Neuronal stem cell (in vitro differentiated cells): ENCODE data around the gene IL1RAPL2.

Experiments
- DNase-seq: peaks from one replicate; pipeline ENCODE4 v3.0.0-alpha.2; 2013; ENCODE audit warnings: low spot score
- H2AFZ ChIP-seq: one replicate; pipeline ENCODE4 v1.6.1; 2013; ENCODE audit warnings: mild to moderate bottlenecking, low read length, inconsistent platforms
- H2AK5ac ChIP-seq: 2 replicates; pipeline ENCODE4 v1.6.1; 2013; ENCODE audit warnings: low read depth, mild to moderate bottlenecking, inconsistent platforms, low read length, moderate library complexity, mixed read lengths
- H2BK120ac ChIP-seq: 2 replicates; pipeline ENCODE4 v1.6.1; 2013; ENCODE audit warnings: low read depth, mild to moderate bottlenecking, inconsistent platforms, low read length, moderate library complexity, mixed read lengths
- H2BK12ac ChIP-seq: one replicate; pipeline ENCODE4 v1.6.1; 2013; ENCODE audit warnings: low read length, inconsistent platforms
- H2BK15ac ChIP-seq: 2 replicates; pipeline ENCODE4 v1.6.1; 2013; ENCODE audit warnings: mild to moderate bottlenecking, low read length, inconsistent platforms, mixed read lengths
- H2BK5ac ChIP-seq: one replicate; pipeline ENCODE4 v1.6.1; 2013; ENCODE audit warnings: inconsistent platforms, mild to moderate bottlenecking, low read length, moderate library complexity
- H3K14ac ChIP-seq: one replicate; pipeline ENCODE4 v1.6.1; 2013; ENCODE audit warnings: low read length, inconsistent platforms
- H3K18ac ChIP-seq: 2 replicates; pipeline ENCODE4 v1.6.1; 2013; ENCODE audit warnings: low read length, inconsistent platforms
- H3K23ac ChIP-seq: 2 replicates; pipeline ENCODE4 v1.6.1; 2013; ENCODE audit warnings: low read depth, mild to moderate bottlenecking, mixed read lengths, low read length, inconsistent platforms; ENCODE audit not compliant: poor library complexity
- H3K27ac ChIP-seq: replicated peaks from 3 replicates; pipeline ENCODE4 v1.5.1; 2013; ENCODE audit warnings: low read length, inconsistent platforms
- H3K27me3 ChIP-seq, 3 experiments: 2 replicates each; pipeline ENCODE4 v1.6.1; 2013; ENCODE audit warnings: low read length in 3 of 3, mild to moderate bottlenecking in 2 of 3, inconsistent platforms in 1 of 3, low read depth in 1 of 3, mixed read lengths in 1 of 3, moderate library complexity in 1 of 3; ENCODE audit not compliant: control insufficient read depth in 3 of 3, insufficient read depth in 3 of 3
- H3K36me3 ChIP-seq, 2 donors: replicated peaks in 1 of 2; 2 replicates each; pipeline ENCODE4 v1.6.1; 2013; ENCODE audit warnings: low read length in 2 of 2; ENCODE audit not compliant: control insufficient read depth in 2 of 2, insufficient read depth in 2 of 2
- H3K4ac ChIP-seq: 2 replicates; pipeline ENCODE4 v1.6.1; 2013; ENCODE audit warnings: inconsistent platforms, mild to moderate bottlenecking, low read length, moderate library complexity
- H3K4me1 ChIP-seq, 2 donors: 1 replicate in 1 of 2; 2 replicates in 1 of 2; pipeline ENCODE4 v1.6.1; 2013; ENCODE audit warnings: low read length in 2 of 2, low read depth in 1 of 2; ENCODE audit not compliant: control insufficient read depth in 2 of 2, insufficient read depth in 1 of 2
- H3K4me2 ChIP-seq: one replicate; pipeline ENCODE4 v1.6.1; 2013; ENCODE audit warnings: mild to moderate bottlenecking, low read length, inconsistent platforms; ENCODE audit not compliant: insufficient read depth, poor library complexity, severe bottlenecking
- H3K4me3 ChIP-seq, 2 donors: 2 replicates each; pipeline ENCODE4 v1.5.1; 2013; ENCODE audit warnings: low read length in 2 of 2, mild to moderate bottlenecking in 2 of 2, inconsistent platforms in 1 of 2, moderate library complexity in 1 of 2
- H3K79me1 ChIP-seq: one replicate; pipeline ENCODE4 v1.6.1; 2013; ENCODE audit warnings: low read depth, mild to moderate bottlenecking, inconsistent platforms, low read length, moderate library complexity
- H3K9ac ChIP-seq: one replicate; pipeline ENCODE4 v1.6.1; 2013; ENCODE audit warnings: mild to moderate bottlenecking, low read depth, low read length, inconsistent platforms; ENCODE audit not compliant: poor library complexity
- H3K9me3 ChIP-seq, 2 donors: replicated peaks in 1 of 2; 2 replicates each; pipeline versions ENCODE3 to v1.6.1; 2013; ENCODE audit warnings: low read length in 2 of 2, mild to moderate bottlenecking in 2 of 2, inconsistent platforms in 1 of 2, low read depth in 1 of 2, mixed read lengths in 1 of 2, moderate library complexity in 1 of 2; ENCODE audit not compliant: control insufficient read depth in 2 of 2, insufficient read depth in 1 of 2
- H4K8ac ChIP-seq: one replicate; pipeline ENCODE4 v1.6.1; 2013; ENCODE audit warnings: low read depth, mild to moderate bottlenecking, inconsistent platforms, low read length, moderate library complexity
- H4K91ac ChIP-seq: one replicate; pipeline ENCODE4 v1.6.1; 2013; ENCODE audit warnings: low read length, low read depth, mild to moderate bottlenecking, inconsistent platforms; ENCODE audit not compliant: poor library complexity
- WGBS, 2 donors: extraction: QIAGEN DNeasy Blood & Tissue Kit; methylation state at CpG; one replicate each; pipeline ENCODE4 v1.1.7; 2013; ENCODE audit warnings: missing lambda C conversion rate in 2 of 2, mixed read lengths in 1 of 2; ENCODE audit not compliant: insufficient read length in 2 of 2, insufficient replicate concordance in 1 of 2; ENCODE audit errors: extremely low coverage in 2 of 2; 5-methylcytosine and 5-hydroxymethylcytosine counted together

The IL1RAPL2 gene

DNA sequence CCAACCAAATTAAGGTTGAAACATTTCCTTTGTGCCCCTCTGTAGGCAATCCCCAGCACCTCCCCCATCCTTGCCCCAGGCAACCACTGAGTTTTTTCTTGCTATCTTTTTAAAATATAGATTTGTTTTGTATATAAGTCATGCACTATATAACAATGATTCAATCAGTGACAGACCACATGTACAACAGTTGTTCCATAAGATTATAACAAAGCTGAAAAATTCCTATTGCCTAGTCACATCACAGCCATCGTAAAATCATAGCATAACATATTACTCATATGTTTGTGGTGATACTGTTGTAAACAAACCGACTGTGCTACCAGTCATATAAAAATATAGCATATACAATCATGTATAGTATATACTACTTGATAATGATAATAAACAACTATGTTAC lies 1044.4 kb downstream of the IL1RAPL2 start:
- H2AK5ac ChIP-seq, result no peak overlapping the region
- no peaks in the 10 kb centered on the region for H3K4me1 ChIP-seq
- H3K36me3 ChIP-seq, result no peaks in the 10 kb centered on the region
- no peaks in the 10 kb centered on the region for H3K27me3 ChIP-seq
- no peak overlapping the region for H3K4me2 ChIP-seq
- DNase-seq, result no peak
- no peak overlapping the region for H2BK12ac ChIP-seq
- H2AFZ ChIP-seq, result no peak overlapping the region
- H4K8ac ChIP-seq, result no peak overlapping the region
- H2BK120ac ChIP-seq, result no peak overlapping the region
- no peak overlapping the region for H3K9ac ChIP-seq
- no peak overlapping the region for H3K18ac ChIP-seq
- no peak overlapping the region for H2BK5ac ChIP-seq
- no peak overlapping the region for H4K91ac ChIP-seq
- H2BK15ac ChIP-seq, result no peak overlapping the region
- H3K4me3 ChIP-seq, result no peak overlapping the region
- no peak overlapping the region for H3K14ac ChIP-seq
- no CpG with 5 or more reads among the region's 2 CpGs for WGBS, 2 donors
- no peak overlapping the region for H3K4ac ChIP-seq
- no peak overlapping the region for H3K27ac ChIP-seq
- H3K23ac ChIP-seq, result no peak overlapping the region
- H3K9me3 ChIP-seq, result no peaks in the 10 kb centered on the region
- H3K79me1 ChIP-seq, result no peaks in the 10 kb centered on the region

DNA sequence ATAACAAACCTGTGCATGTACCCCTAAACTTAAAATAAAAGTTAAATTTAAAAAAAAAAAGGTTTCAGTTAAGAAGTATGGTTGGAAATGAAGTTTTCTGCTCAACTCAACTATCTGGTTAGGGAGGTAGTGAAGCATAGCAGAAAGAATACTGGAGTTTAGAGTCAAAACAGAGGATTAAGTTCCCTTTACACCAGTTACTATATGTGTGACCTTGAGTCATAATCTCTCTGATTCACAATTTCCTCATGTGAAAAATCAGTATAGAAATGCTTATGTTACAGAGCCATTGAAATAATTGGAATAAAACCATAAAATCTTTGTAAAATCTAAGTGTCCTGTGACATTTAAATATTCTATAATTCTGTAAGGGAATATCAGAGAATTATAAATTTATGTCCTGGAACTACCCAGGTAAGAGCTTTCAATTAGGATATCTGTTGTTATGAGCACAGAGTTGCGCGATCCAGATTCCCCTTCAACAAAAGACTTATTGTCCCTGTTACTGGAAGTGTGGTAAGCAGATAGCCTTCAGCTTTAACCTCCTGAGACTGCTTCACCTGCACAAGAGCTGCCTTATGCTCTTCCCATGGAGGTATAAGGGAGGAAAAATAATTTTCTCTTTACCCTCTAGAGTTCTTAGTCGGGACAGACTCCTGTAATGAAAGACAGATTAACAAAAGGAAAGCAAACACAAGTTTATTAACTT lies 1052.5 kb downstream of the IL1RAPL2 start:
- no peak overlapping the region for H3K4ac ChIP-seq
- H3K27me3 ChIP-seq, result no peaks in the 10 kb centered on the region
- WGBS, 2 donors, result no CpG with 5 or more reads among the region's 3 CpGs
- H3K23ac ChIP-seq, result no peak overlapping the region
- no peak overlapping the region for H3K4me3 ChIP-seq
- no peak overlapping the region for H2AK5ac ChIP-seq
- DNase-seq, result no peak
- no peak overlapping the region for H2BK120ac ChIP-seq
- no peaks in the 10 kb centered on the region for H3K36me3 ChIP-seq
- no peak overlapping the region for H3K27ac ChIP-seq
- no peaks in the 10 kb centered on the region for H3K4me1 ChIP-seq
- H3K9me3 ChIP-seq, result no peaks in the 10 kb centered on the region
- H4K91ac ChIP-seq, result no peak overlapping the region
- H3K18ac ChIP-seq, result no peak overlapping the region
- H2BK12ac ChIP-seq, result no peak overlapping the region
- H3K4me2 ChIP-seq, result no peak overlapping the region
- no peak overlapping the region for H3K14ac ChIP-seq
- H2BK15ac ChIP-seq, result no peak overlapping the region
- no peak overlapping the region for H4K8ac ChIP-seq
- H2BK5ac ChIP-seq, result no peak overlapping the region
- no peak overlapping the region for H3K9ac ChIP-seq
- H3K79me1 ChIP-seq, result no peaks in the 10 kb centered on the region
- H2AFZ ChIP-seq, result no peak overlapping the region

DNA sequence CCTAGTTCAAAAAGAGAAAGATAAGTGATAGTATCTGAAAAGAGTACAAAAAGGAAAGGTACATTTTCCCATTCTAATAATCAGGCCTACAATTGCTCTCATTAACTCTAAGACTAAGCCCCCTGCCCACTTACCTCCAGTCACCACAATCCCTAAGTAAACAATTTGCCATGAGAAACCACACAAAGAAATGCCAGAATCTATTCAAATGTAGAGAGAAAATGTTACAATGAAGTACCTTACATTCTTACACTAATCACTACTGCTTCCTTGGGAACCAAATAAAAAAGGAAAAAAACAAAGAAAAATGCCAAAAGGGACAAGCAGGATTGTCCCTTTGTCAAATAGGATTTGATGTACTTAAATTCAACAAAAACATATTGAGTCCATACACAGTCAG lies 1068.2 kb downstream of the IL1RAPL2 start:
- no peak overlapping the region for H3K18ac ChIP-seq
- H3K14ac ChIP-seq, result no peak overlapping the region
- no peak overlapping the region for H3K9ac ChIP-seq
- no peak overlapping the region for H2BK120ac ChIP-seq
- H3K4me2 ChIP-seq, result no peak overlapping the region
- H3K4ac ChIP-seq, result no peak overlapping the region
- no peaks in the 10 kb centered on the region for H3K9me3 ChIP-seq
- peaks cover 0 to 2% of the 10 kb centered on the region in 2 donors for H3K4me1 ChIP-seq
- no peak overlapping the region for H2BK5ac ChIP-seq
- no peak for DNase-seq
- no peaks in the 10 kb centered on the region for H3K36me3 ChIP-seq
- H4K91ac ChIP-seq, result no peak overlapping the region
- H3K27ac ChIP-seq, result no peak overlapping the region
- no peak overlapping the region for H2AK5ac ChIP-seq
- no peak overlapping the region for H3K23ac ChIP-seq
- no peak overlapping the region for H2BK15ac ChIP-seq
- H3K27me3 ChIP-seq, result peaks cover 0 to 3% (median 0%) of the 10 kb centered on the region in 3 experiments
- H2BK12ac ChIP-seq, result no peak overlapping the region
- H3K79me1 ChIP-seq, result no peaks in the 10 kb centered on the region
- H3K4me3 ChIP-seq, result no peak overlapping the region
- H4K8ac ChIP-seq, result no peak overlapping the region
- no peak overlapping the region for H2AFZ ChIP-seq

DNA sequence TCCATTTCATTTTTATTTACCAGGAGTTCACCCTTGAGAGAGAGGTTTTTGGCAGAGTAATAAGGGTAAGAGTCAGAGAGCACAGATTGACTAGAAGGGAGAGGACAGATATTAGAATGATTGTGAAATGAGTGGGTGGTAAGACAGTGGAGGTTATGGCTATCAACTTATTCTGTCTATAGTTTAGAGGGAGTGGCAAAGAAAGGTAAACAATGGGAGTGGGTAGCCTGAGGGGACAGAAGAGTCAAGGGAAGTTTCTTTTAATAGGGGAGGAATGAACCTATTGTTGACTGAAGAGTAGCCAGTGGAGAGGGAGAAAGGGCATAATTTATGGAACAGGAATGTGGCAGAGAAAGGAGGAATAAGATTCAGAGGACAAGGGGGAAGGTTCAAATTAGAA lies 1069.8 kb downstream of the IL1RAPL2 start:
- Histone ChIP-seq H2BK5ac (no peak overlapping the region), H3K18ac (no peak overlapping the region), H2BK15ac (no peak overlapping the region), H2BK120ac (no peak overlapping the region), H2AK5ac (no peak overlapping the region), H3K9ac (no peak overlapping the region), H3K27ac (no peak overlapping the region), H4K91ac (no peak overlapping the region), H3K27me3 (peaks cover 0 to 3% (median 0%) of the 10 kb centered on the region in 3 experiments), H3K9me3 (no peaks in the 10 kb centered on the region), H2AFZ (no peak overlapping the region), H3K14ac (no peak overlapping the region), H3K4me2 (no peak overlapping the region), H3K4me1 (peaks cover 0 to 2% of the 10 kb centered on the region in 2 donors), H2BK12ac (no peak overlapping the region), H3K4me3 (no peak overlapping the region), H4K8ac (no peak overlapping the region), H3K79me1 (no peaks in the 10 kb centered on the region), H3K4ac (no peak overlapping the region), H3K23ac (no peak overlapping the region), H3K36me3 (no peaks in the 10 kb centered on the region)
- no peak for DNase-seq
